Pons (tissue), 1 donor: ENCODE data around the gene LRBA.

Source experiments
- DNase-seq: peaks from one replicate; pipeline ENCODE4 v3.0.0-alpha.2; 2016; ENCODE audit warnings: low spot score

Gene LRBA

DNA sequence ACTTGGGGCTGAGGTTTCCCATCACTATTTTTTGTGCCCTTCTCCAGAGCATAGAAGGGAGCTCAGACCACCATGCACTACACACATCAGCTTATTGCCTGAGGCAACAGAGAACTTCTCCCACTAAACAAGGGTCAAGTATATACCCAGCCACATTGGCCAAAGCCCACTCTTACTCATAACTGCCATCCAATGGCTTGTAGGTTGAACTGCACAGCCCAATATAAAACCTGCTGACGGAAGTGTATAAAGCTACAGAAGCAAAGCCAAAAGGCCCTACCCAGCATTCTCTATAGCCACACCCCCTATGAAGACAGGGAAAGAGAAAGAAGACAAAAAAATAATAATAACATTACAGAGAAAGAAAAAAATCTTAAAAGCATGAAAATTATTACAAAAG is 139.7 kb downstream of the LRBA start:
- no peak for DNase-seq

GRCh38 chr4:150874338-150875226 is 140.5 kb downstream of the LRBA start:
- DNase-seq = no peak

DNA sequence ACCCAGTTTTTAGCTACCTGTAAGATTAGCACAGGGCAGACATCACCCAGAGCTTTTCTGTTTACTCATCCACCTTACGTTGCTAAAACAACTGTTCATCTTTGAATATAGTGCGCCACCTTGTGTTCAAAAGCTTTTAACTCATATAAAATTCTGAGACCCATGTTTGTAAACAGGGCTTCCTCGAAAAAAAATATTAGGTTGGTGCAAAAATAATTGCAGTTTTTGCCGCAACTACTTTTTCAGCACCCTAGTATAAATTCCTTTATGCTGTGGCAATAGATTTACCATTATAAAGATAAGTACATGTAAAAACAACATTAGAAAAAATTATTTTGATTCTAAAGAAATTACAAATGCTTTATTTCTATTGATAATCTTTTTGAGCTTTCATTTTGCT is 147.9 kb downstream of the LRBA start:
- peak; percentile 86 for DNase-seq

DNA sequence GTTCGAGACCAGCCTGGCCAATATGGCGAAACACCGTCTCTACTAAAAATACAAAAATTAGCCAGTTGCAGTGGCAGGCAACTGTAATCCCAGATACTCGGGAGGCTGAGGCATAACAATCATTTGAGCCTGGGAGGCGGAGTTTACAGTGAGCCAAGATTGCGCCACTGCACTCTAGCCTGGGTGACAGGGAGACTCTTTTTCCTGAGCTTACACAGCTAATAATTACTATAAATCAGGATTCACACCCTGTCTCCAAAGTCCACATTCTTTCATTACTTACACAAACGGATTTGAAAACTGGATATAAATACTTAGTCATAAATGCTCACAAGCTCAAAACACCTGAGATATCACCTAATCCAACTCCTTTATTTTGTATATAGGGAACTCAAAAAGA is 151.6 kb downstream of the LRBA start:
- DNase-seq = no peak

DNA sequence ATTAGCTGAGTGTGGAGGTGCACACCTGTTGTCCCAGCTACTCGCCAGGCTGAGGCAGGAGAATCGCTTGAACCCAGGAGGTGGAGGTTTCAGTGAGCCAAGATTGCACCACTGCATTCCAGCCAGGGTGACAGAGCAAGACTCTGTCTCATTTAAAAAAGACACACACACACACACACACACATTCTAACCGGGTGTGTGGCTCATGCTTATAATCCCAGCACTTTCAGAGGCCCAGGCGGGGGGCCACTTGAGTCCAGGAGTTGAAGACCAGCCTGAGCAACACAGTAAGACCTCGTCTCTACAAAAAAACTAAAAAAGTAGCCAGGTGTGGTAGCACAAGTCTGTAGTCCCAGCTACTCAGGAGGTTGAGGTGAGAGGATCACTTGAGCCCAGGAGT is 152.3 kb downstream of the LRBA start:
- DNase-seq = no peak

DNA sequence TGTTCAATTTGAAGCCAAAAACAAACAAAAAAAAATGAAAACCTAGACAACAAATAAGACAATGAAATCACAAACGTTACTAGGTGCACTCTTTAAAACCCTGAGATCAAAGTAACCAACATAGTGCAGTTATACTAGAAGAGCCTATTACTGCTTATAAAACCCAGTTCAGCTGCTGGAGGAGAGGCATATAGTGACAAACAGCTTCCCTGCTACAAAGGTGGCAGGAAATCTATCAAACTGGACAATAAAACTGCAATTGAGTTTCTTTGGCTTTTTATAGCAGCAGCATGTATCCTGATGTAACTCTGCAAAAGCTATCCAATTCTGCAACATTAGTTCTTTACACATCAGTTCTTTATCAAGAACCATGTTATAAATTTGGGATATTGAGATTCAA is 155.6 kb downstream of the LRBA start:
- no peak for DNase-seq

- no peak for DNase-seq
These were observed 159.0 kb downstream of the LRBA start for GRCh38 chr4:150855981-150856510.

DNA sequence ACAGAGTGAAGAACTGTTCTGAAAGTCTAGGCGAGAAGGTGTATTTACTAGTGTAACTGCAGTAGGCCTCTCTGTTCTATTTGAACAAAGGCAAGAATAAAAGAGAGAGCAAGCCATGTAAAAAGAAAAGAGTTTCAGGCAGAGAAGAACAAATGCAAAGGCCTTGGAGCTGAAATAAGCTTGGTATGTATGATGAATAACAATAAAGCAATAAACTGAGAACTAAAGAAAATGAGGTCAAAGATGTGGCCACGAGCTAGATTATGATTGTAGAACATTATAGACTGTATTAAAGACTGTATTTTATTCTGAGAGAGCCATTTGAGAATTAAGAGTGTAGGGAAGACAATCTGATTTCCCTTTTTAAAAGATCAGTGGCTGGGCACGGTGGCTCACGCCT is 160.5 kb downstream of the LRBA start:
- no peak for DNase-seq

DNA sequence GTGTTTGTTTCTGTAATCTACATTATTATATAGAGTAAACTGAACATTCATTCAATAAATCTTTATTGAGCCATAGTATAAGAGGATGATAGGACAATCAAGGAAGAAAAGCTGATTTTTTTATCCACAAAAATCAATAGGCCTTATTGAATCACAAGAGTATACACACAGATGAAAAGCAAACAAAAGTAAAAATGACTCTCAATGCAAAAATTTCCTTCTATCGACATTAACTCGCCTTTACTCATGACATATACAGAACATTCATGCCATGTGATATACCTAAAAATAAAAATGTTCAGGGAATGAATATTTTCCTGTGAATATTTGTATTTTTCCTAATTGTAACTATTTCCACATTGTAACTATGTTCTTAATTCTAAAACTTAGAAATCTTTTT is 161.2 kb downstream of the LRBA start:
- no peak for DNase-seq

GRCh38 chr4:150852216-150852615 is 162.9 kb downstream of the LRBA start:
- DNase-seq = peak; percentile 70

DNA sequence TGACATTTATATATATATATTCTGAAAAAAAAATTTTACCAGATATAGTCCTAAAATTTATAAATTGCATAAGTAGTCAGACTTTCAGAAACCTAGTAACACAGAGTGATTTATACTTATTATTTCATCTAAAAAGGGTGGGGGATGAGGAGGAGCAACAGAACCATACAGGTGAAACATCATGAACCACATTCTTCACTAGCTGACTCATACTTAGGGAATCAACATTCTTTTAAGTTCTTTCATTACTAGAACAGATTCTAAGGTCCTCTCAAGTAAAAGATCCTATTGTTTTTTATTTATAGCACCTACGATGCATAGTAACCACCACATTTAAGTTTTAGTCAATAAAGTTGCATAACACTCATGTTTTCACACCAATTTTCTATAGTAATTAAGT is 166.1 kb downstream of the LRBA start:
- DNase-seq = no peak

- DNase-seq = no peak
These were observed 186.9 kb downstream of the LRBA start for GRCh38 chr4:150828159-150828558.

DNA sequence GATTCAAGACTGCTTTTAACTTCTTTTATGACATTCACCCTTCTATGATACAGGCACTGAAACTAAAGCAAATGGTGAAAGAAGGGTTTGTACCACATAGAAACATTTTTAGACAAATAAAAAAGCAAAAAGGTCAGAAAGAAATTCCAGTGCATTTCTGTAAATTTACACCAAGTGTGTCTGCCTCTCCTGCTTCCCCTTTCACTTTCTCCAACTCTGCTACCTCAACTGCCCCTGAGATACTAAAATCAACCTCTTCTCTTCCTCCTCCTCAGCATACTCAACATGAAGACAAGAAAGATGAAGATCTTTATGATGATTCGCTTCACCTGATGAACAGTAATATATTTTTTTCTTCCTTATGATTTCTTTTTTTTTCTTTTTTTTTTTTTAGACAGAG is 187.9 kb downstream of the LRBA start:
- no peak for DNase-seq

GRCh38 chr4:150826306-150826705 is 188.8 kb downstream of the LRBA start:
- no peak for DNase-seq

- no peak for DNase-seq
These were observed 192.7 kb downstream of the LRBA start for GRCh38 chr4:150822407-150822806.

GRCh38 chr4:150821641-150822040 is 193.4 kb downstream of the LRBA start:
- no peak for DNase-seq

DNA sequence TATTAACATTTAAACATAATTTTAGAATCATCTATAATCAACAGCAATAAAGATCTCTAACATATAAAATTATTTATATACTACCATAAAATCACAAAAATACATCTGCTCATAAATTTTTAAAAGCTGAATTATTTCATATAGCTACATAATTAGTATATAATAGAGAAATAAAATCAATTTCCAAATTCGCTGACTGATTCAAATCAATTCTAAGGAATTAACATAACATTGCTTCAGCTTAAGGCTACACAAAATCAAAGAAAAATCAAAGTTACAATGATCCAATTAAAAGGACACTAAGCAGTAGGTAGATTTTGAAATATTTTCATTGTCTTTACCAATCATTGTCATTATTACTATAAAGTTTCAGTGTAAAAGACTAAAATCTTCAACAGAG is 194.7 kb downstream of the LRBA start:
- no peak for DNase-seq

- DNase-seq = no peak
These were observed 196.4 kb downstream of the LRBA start for GRCh38 chr4:150818661-150819060.

DNA sequence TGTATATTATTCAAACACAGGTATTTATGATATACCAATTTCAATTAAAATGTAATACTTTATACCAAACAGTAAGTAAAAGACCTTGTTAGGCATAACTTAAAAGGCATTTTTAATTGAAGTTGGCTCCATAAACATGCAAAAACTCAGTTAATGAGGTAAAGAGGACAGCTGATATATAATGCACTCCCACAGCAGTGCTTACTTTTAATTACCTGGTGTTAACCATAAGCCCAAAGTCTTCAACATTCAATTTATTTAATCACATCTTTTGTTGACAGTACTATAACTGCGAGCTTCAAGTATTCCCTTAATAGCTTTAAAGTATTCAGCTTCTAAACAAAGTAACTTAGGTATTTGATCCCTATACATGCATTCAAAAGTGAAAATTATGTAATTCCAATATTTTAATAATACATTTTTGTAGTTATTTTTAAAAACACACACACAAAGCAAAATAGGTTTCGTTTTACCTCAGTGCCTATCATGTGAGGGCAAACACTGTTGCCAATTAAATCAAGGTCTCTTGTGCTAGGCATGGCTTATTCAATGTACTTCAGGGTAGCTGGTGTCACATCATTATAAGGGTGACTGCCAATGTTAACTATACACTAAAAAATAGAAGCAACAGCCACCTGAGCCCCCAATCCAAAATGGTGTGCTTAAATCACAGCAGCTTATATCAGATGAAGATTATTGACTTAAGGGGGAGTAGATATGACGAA is 197.1 kb downstream of the LRBA start:
- no peak for DNase-seq

- no peak for DNase-seq
These were observed 198.1 kb downstream of the LRBA start for GRCh38 chr4:150817017-150817416.

- no peak for DNase-seq
These were observed 198.6 kb downstream of the LRBA start for GRCh38 chr4:150816491-150816890.

GRCh38 chr4:150814873-150815272 is 200.2 kb downstream of the LRBA start:
- no peak for DNase-seq
